ENCODE measurements around the gene GSTM3. TPM values are rescaled to one million over a fixed set of nuclear protein-coding genes. Genes with fewer than 3 reads are reported as not detected.

The GSTM3 gene
- total and polyA plus RNA-seq, 9 of the 15 experiments (the other 6 are each of a cell fraction or from before 2014, with no cell fraction given), result 3.9 to 24.5 (median 9.4) TPM

DNA sequence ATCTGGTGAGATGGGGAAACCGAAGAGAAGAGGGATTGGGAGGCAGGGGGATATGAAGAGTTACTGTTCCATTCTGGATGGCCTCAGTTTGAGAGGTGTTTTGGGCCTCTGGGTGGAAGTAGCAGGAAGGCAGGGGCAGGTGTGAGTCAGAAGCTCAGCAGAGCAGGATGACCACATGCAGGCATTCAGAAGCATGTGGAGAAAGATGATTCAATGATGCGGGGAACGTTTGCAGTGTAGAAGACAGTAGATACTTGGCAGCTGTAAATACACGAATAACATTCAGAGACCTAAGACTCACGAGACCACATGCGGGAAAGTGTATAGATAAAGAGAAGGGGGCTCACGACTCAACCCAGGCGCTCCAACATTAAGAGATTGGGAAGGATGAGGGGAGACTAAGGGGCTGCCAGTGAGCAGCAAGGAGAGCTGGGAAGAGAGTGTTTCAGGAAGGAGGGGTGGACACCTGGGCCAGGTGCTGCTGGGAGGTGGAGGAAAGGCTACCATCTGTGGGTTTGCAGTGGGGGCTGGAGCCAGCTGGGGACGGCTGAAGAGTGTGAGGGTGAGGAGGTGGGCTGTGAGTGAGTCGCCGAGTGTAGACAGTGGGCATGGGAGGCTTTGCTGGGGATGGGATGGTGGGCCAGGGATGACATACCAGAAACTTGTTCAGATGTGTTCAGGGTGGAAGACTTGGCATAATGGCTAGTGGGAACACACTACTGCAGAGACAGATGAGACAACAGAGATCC lies 28.7 kb upstream of the GSTM3 start (continued):
- TF ChIP-seq, protein P1, sequence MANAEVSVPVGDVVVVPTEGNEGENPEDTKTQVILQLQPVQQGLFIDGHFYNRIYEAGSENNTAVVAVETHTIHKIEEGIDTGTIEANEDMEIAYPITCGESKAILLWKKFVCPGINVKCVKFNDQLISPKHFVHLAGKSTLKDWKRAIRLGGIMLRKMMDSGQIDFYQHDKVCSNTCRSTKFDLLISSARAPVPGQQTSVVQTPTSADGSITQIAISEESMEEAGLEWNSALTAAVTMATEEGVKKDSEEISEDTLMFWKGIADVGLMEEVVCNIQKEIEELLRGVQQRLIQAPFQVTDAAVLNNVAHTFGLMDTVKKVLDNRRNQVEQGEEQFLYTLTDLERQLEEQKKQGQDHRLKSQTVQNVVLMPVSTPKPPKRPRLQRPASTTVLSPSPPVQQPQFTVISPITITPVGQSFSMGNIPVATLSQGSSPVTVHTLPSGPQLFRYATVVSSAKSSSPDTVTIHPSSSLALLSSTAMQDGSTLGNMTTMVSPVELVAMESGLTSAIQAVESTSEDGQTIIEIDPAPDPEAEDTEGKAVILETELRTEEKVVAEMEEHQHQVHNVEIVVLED (CRISPR knock-in tag; IDR thresholded peaks at IDR 0.05), result no peak
- no peak for TF ChIP-seq ZNF408 (CRISPR knock-in tag; IDR thresholded peaks at IDR 0.05; ENCODE audit: low read depth)
- no peak for TF ChIP-seq SNRNP70 (optimal IDR thresholded peaks at IDR 0.05; ENCODE audit: low read depth, low read length)
- TF ChIP-seq, protein P2, sequence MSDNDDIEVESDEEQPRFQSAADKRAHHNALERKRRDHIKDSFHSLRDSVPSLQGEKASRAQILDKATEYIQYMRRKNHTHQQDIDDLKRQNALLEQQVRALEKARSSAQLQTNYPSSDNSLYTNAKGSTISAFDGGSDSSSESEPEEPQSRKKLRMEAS (CRISPR knock-in tag; IDR thresholded peaks at IDR 0.05), result peak; percentile 35; the same call in 1 of the 2 replicates
- TF ChIP-seq JUN (IDR thresholded peaks at IDR 0.05; ENCODE audit: borderline replicate concordance, low read depth, low read length), result peak; percentile 48; the same call in 1 of the 2 replicates
- TF ChIP-seq JUN (CRISPR knock-in tag; IDR thresholded peaks at IDR 0.05; ENCODE audit: borderline replicate concordance), result no peak

- ATAC-seq, result no peak
- FAIRE-seq, result no peak
- H3K4me2 ChIP-seq (ENCODE audit: insufficient read depth, low read length), result no peak overlapping the region
- no peaks in the 10 kb centered on the region for H3K9me1 ChIP-seq (ENCODE audit: control insufficient read depth, insufficient read depth, low read length)
- DNase-seq (ENCODE audit: extremely low read depth in 1 of 4, low spot score in 3 of 4), result no peak
- no peaks in the 10 kb centered on the region for H4K20me1 ChIP-seq (replicated peaks; ENCODE audit: control insufficient read depth, insufficient read depth, low read length)
- no TSS peak for BruUV-seq (replicated peaks)
- H3K27ac ChIP-seq (ENCODE audit: extremely low read depth, low read depth, low read length), result no peak overlapping the region
- H3K9ac ChIP-seq (ENCODE audit: insufficient read depth in 1 of 2, low read depth in 2 of 2, low read length in 2 of 2), result no peak overlapping the region
- no peak overlapping the region for H2AFZ ChIP-seq (ENCODE audit: low read depth, low read length)
- H3K9me3 ChIP-seq (replicated peaks; ENCODE audit: control insufficient read depth, insufficient read depth, low read depth, low read length), result no peaks in the 10 kb centered on the region
- H3K79me2 ChIP-seq (ENCODE audit: control insufficient read depth, insufficient read depth, low read length), result no peaks in the 10 kb centered on the region
- ChIA-PET CTCF (ENCODE audit: low intra/inter-chr PET ratio) (interaction anchor here (0.7 to 1.4 kb wide), 2 partner anchors 14 to 222 kb away, joined by 3 read pairs; no protein-coding TSS in a partner anchor), POLR2A (interaction anchor here (0.7 to 10.2 kb wide), 2 partner anchors 130 to 217 kb away, joined by 3 to 99 read pairs; partner anchors contain the start of gene AHCYL1)
- WGBS (ENCODE audit: insufficient coverage, low coverage, missing lambda C conversion rate), result 27% methylated on average over 7 of the region's 7 CpGs
- peaks cover 11 to 14% of the 10 kb centered on the region in 2 experiments for H3K4me1 ChIP-seq (replicated peaks in 1 of 2; ENCODE audit: control insufficient read depth in 2 of 2, insufficient read depth in 2 of 2, low read length in 2 of 2)
- H3K36me3 ChIP-seq (ENCODE audit: control insufficient read depth, insufficient read depth, low read length), result no peaks in the 10 kb centered on the region
- H3K4me3 ChIP-seq, result no peak overlapping the region
- intact Hi-C loops (cut with micrococcal nuclease) (no loop called here), in situ Hi-C loops (cut with MboI) (no loop called here)
- TF ChIP-seq CREM (IDR thresholded peaks at IDR 0.05; ENCODE audit: low read depth) (no peak), POLR2AphosphoS2 (IDR thresholded peaks at IDR 0.05; ENCODE audit: low read length) (no peak), PHF21A (IDR thresholded peaks at IDR 0.05; ENCODE audit: borderline replicate concordance, low read depth) (no peak), SMARCA5 (IDR thresholded peaks at IDR 0.05) (no peak), CTBP1 (IDR thresholded peaks at IDR 0.05; ENCODE audit: borderline replicate concordance) (no peak), FOXK2 (conservative IDR thresholded peaks at IDR 0.05 in 1 of 2, IDR thresholded peaks at IDR 0.05 in 1 of 2; ENCODE audit: low read depth in 2 of 2) (no peak), VEZF1 (CRISPR knock-in tag; IDR thresholded peaks at IDR 0.05) (no peak), FOXP1 (CRISPR knock-in tag; IDR thresholded peaks at IDR 0.05) (no peak), HNRNPUL1 (IDR thresholded peaks at IDR 0.05; ENCODE audit: low read length) (no peak)
- TF ChIP-seq, protein P3, sequence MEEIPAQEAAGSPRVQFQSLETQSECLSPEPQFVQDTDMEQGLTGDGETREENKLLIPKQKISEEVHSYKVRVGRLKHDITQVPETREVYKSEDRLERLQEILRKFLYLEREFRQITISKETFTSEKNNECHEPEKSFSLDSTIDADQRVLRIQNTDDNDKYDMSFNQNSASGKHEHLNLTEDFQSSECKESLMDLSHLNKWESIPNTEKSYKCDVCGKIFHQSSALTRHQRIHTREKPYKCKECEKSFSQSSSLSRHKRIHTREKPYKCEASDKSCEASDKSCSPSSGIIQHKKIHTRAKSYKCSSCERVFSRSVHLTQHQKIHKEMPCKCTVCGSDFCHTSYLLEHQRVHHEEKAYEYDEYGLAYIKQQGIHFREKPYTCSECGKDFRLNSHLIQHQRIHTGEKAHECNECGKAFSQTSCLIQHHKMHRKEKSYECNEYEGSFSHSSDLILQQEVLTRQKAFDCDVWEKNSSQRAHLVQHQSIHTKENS (CRISPR knock-in tag; IDR thresholded peaks at IDR 0.05), result no peak
- H3K27me3 ChIP-seq (ENCODE audit: control insufficient read depth in 2 of 2, insufficient read depth in 2 of 2, low read length in 2 of 2), result peaks cover 5 to 30% of the 10 kb centered on the region in 2 experiments
Measured at GRCh38 chr1:109768820-109769219, 28.0 kb upstream of the GSTM3 start.
